IPS-15b (cell line): ENCODE data around the gene LYPD8.

Experiments
- H3K27me3 ChIP-seq: one replicate; pipeline ENCODE4 v1.6.1; 2013; ENCODE audit warnings: low read length; ENCODE audit not compliant: control insufficient read depth, insufficient read depth
- H3K36me3 ChIP-seq: one replicate; pipeline ENCODE4 v1.6.1; 2013; ENCODE audit warnings: low read length; ENCODE audit not compliant: control insufficient read depth, insufficient read depth
- H3K4me1 ChIP-seq: one replicate; pipeline ENCODE4 v1.6.1; 2013; ENCODE audit warnings: mild to moderate bottlenecking, low read length; ENCODE audit not compliant: control insufficient read depth, insufficient read depth
- H3K4me3 ChIP-seq: one replicate; pipeline ENCODE4 v1.5.1; 2013; ENCODE audit warnings: low read depth, low read length
- H3K9ac ChIP-seq: one replicate; pipeline ENCODE4 v1.6.1; 2013; ENCODE audit warnings: low read depth, mild to moderate bottlenecking, low read length
- H3K9me3 ChIP-seq: one replicate; pipeline ENCODE4 v1.6.1; 2013; ENCODE audit warnings: mild to moderate bottlenecking, low read length; ENCODE audit not compliant: control insufficient read depth, insufficient read depth

LYPD8 gene

GRCh38 chr1:248756636-248757035 lies 1.1 kb upstream of the LYPD8 start:
- no peak overlapping the region for H3K9ac ChIP-seq
- peaks cover 41% of the 10 kb centered on the region for H3K9me3 ChIP-seq
- H3K27me3 ChIP-seq = no peaks in the 10 kb centered on the region
- H3K4me3 ChIP-seq = no peak overlapping the region
- no peaks in the 10 kb centered on the region for H3K36me3 ChIP-seq
- no peaks in the 10 kb centered on the region for H3K4me1 ChIP-seq

- H3K4me3 ChIP-seq = no peak overlapping the region
- H3K9me3 ChIP-seq = peaks cover 41% of the 10 kb centered on the region
- H3K27me3 ChIP-seq = no peaks in the 10 kb centered on the region
- H3K4me1 ChIP-seq = no peaks in the 10 kb centered on the region
- H3K9ac ChIP-seq = no peak overlapping the region
- H3K36me3 ChIP-seq = no peaks in the 10 kb centered on the region
These were observed 592 bp upstream of the LYPD8 start for GRCh38 chr1:248756151-248756550.

- H3K9ac ChIP-seq = no peak overlapping the region
- no peaks in the 10 kb centered on the region for H3K27me3 ChIP-seq
- H3K36me3 ChIP-seq = no peaks in the 10 kb centered on the region
- no peak overlapping the region for H3K4me3 ChIP-seq
- H3K9me3 ChIP-seq = peaks cover 40% of the 10 kb centered on the region
- no peaks in the 10 kb centered on the region for H3K4me1 ChIP-seq
These were observed 1.8 kb downstream of the LYPD8 start for GRCh38 chr1:248753708-248754280.

- Histone ChIP-seq H3K9ac (no peak overlapping the region), H3K27me3 (no peaks in the 10 kb centered on the region), H3K9me3 (peaks cover 33% of the 10 kb centered on the region), H3K36me3 (no peaks in the 10 kb centered on the region), H3K4me1 (no peaks in the 10 kb centered on the region), H3K4me3 (no peak overlapping the region)
These were observed 2.4 kb downstream of the LYPD8 start for GRCh38 chr1:248753029-248753594.

- H3K36me3 ChIP-seq = no peaks in the 10 kb centered on the region
- H3K27me3 ChIP-seq = no peaks in the 10 kb centered on the region
- H3K4me1 ChIP-seq = no peaks in the 10 kb centered on the region
- H3K9me3 ChIP-seq = peaks cover 27% of the 10 kb centered on the region
- no peak overlapping the region for H3K4me3 ChIP-seq
- no peak overlapping the region for H3K9ac ChIP-seq
These were observed 3.2 kb downstream of the LYPD8 start for GRCh38 chr1:248752161-248753028.

- Histone ChIP-seq H3K27me3 (no peaks in the 10 kb centered on the region), H3K9me3 (peaks cover 23% of the 10 kb centered on the region), H3K36me3 (no peaks in the 10 kb centered on the region)
These were observed 3.9 kb downstream of the LYPD8 start for GRCh38 chr1:248751635-248752034.

GRCh38 chr1:248751142-248751541 lies 4.4 kb downstream of the LYPD8 start:
- H3K4me3 ChIP-seq = no peak overlapping the region

More at GRCh38 chr1:248751635-248752034, 3.9 kb downstream of the LYPD8 start:
- H3K4me1 ChIP-seq = no peaks in the 10 kb centered on the region
- no peak overlapping the region for H3K4me3 ChIP-seq
- no peak overlapping the region for H3K9ac ChIP-seq

GRCh38 chr1:248750496-248750895 lies 5.1 kb downstream of the LYPD8 start:
- Histone ChIP-seq H3K36me3 (no peaks in the 10 kb centered on the region), H3K27me3 (no peaks in the 10 kb centered on the region), H3K9ac (no peak overlapping the region), H3K4me3 (no peak overlapping the region), H3K4me1 (no peaks in the 10 kb centered on the region), H3K9me3 (peaks cover 23% of the 10 kb centered on the region)

More at GRCh38 chr1:248751142-248751541, 4.4 kb downstream of the LYPD8 start:
- H3K27me3 ChIP-seq = no peaks in the 10 kb centered on the region
- H3K36me3 ChIP-seq = no peaks in the 10 kb centered on the region
- peaks cover 23% of the 10 kb centered on the region for H3K9me3 ChIP-seq
- no peak overlapping the region for H3K9ac ChIP-seq
- no peaks in the 10 kb centered on the region for H3K4me1 ChIP-seq

GRCh38 chr1:248748211-248748610 lies 7.3 kb downstream of the LYPD8 start:
- H3K4me1 ChIP-seq = no peaks in the 10 kb centered on the region
- peaks cover 8% of the 10 kb centered on the region for H3K9me3 ChIP-seq
- H3K9ac ChIP-seq = no peak overlapping the region
- H3K4me3 ChIP-seq = no peak overlapping the region
- no peaks in the 10 kb centered on the region for H3K36me3 ChIP-seq
- no peaks in the 10 kb centered on the region for H3K27me3 ChIP-seq

- H3K4me3 ChIP-seq = no peak overlapping the region
- H3K4me1 ChIP-seq = no peaks in the 10 kb centered on the region
- no peaks in the 10 kb centered on the region for H3K36me3 ChIP-seq
- peaks cover 11% of the 10 kb centered on the region for H3K9me3 ChIP-seq
- H3K9ac ChIP-seq = no peak overlapping the region
- H3K27me3 ChIP-seq = no peaks in the 10 kb centered on the region
These were observed 14.7 kb downstream of the LYPD8 start for GRCh38 chr1:248740876-248741275.

GRCh38 chr1:248739572-248740205 lies 15.9 kb downstream of the LYPD8 start:
- Histone ChIP-seq H3K4me3 (no peak overlapping the region), H3K27me3 (no peaks in the 10 kb centered on the region), H3K9me3 (peaks cover 11% of the 10 kb centered on the region), H3K36me3 (no peaks in the 10 kb centered on the region), H3K4me1 (no peaks in the 10 kb centered on the region), H3K9ac (no peak overlapping the region)
